Testis (tissue), 2 donors: ENCODE data around the gene ORAI2.

Experiments used
- POLR2A ChIP-seq: fragments of 450-650 bp; IDR thresholded peaks from one replicate; pipeline ENCODE4 v1.6.1; 2017; ENCODE audit warnings: antibody characterized with exemption, mild to moderate bottlenecking, moderate library complexity
- TF ChIP-seq, protein P1 (sequence below), 3 experiments: fragments of 450-650 bp in 2 of 3; fragments of 200-600 bp in 1 of 3; sonication (generic) in 1 of 3; IDR thresholded peaks; one replicate each; pipeline ENCODE4 v1.5.1; 2016 to 2019; ENCODE audit warnings: antibody characterized with exemption in 3 of 3, mild to moderate bottlenecking in 2 of 3, moderate library complexity in 1 of 3

DNA sequence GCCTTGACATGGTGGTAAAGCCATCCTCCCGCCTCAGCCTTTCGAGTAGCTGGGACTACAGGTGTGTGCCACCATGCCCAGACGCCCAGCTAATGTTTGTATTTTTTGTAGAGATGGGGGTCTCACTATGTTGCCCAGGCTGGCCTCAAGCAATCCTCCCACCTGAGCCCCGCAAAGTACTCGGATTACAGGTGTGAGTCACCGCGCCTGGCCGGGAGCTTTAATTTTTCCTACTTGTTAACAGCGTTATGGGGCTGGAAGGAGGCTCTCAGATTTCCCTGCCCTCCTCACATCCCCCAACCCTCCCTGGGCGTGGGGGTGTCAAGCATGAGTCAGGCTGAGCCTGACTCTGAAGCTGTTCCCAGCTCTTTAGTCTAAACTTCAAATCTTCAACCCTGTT, 23.0 kb downstream of the ORAI2 start:
- TF ChIP-seq, protein P1, sequence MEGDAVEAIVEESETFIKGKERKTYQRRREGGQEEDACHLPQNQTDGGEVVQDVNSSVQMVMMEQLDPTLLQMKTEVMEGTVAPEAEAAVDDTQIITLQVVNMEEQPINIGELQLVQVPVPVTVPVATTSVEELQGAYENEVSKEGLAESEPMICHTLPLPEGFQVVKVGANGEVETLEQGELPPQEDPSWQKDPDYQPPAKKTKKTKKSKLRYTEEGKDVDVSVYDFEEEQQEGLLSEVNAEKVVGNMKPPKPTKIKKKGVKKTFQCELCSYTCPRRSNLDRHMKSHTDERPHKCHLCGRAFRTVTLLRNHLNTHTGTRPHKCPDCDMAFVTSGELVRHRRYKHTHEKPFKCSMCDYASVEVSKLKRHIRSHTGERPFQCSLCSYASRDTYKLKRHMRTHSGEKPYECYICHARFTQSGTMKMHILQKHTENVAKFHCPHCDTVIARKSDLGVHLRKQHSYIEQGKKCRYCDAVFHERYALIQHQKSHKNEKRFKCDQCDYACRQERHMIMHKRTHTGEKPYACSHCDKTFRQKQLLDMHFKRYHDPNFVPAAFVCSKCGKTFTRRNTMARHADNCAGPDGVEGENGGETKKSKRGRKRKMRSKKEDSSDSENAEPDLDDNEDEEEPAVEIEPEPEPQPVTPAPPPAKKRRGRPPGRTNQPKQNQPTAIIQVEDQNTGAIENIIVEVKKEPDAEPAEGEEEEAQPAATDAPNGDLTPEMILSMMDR (IDR thresholded peaks at IDR 0.05), result no peak
- no peak for TF ChIP-seq POLR2A
